ENCODE results near the gene BACH1.

BACH1 gene

DNA sequence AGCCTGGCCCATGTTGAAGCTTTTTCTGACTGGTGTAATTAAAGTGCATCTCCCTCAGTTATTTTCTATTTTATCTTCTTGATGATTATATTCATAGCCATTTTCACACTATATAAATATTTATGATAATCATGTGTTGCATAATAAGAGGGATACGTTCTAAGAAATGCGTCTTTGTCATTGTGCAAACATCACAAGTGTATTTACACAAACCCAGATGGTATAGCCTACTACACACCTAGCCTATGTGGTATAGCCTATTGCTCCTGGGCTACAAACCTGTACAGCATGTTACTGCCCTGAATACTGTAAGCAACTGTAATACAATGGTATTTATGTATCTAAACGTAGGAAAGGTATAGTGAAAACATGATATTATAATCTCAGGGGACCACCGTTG lies 88.1 kb downstream of the BACH1 start:
- Histone ChIP-seq H3K36me3 (ENCODE audit: control insufficient read depth, insufficient read depth, low read length) (no peaks in the 10 kb centered on the region), H3K4me1 (ENCODE audit: control insufficient read depth, insufficient read depth, low read length) (no peaks in the 10 kb centered on the region), H3K4me3 (ENCODE audit: insufficient read depth, low read depth, low read length) (no peak overlapping the region), H3K27ac (ENCODE audit: insufficient read depth, low read depth, low read length, poor library complexity, severe bottlenecking) (no peak overlapping the region), H3K9me3 (ENCODE audit: control insufficient read depth, low read length) (no peaks in the 10 kb centered on the region), H3K27me3 (ENCODE audit: control insufficient read depth, insufficient read depth, low read length, poor library complexity, severe bottlenecking) (no peaks in the 10 kb centered on the region)
- 95 to 97% methylated on average over 4 of the region's 4 CpGs for WGBS, 2 experiments

- no peaks in the 10 kb centered on the region for H3K27me3 ChIP-seq (ENCODE audit: control insufficient read depth, insufficient read depth, low read length, poor library complexity, severe bottlenecking)
- no peak overlapping the region for H3K4me3 ChIP-seq (ENCODE audit: insufficient read depth, low read depth, low read length)
- no peak overlapping the region for H3K27ac ChIP-seq (ENCODE audit: insufficient read depth, low read depth, low read length, poor library complexity, severe bottlenecking)
- H3K4me1 ChIP-seq (ENCODE audit: control insufficient read depth, insufficient read depth, low read length), result no peaks in the 10 kb centered on the region
- 88 to 93% methylated on average over 5 of the region's 5 CpGs for WGBS, 2 experiments
- H3K36me3 ChIP-seq (ENCODE audit: control insufficient read depth, insufficient read depth, low read length), result no peaks in the 10 kb centered on the region
- H3K9me3 ChIP-seq (ENCODE audit: control insufficient read depth, low read length), result no peaks in the 10 kb centered on the region
Observed at GRCh38 chr21:29387598-29387997, 88.9 kb downstream of the BACH1 start.

DNA sequence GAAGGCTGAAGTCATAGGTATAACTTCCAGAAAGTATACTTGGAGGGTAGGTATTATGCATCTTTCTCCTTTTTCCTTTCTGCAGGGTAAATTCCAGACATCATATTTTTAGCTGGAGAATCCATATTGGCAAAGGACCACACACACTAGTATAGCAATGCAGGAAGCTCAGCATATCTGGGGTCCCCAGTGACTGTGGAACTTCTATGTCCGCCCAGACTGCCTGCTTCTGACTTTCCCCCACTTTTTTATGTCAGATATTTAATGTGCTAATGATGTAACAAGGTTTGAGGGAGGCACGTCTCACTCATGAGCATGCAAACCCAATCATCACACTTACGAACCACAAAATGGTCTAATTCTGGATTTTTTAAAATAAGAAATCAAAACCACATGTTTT lies 90.4 kb downstream of the BACH1 start:
- Histone ChIP-seq H3K9me3 (ENCODE audit: control insufficient read depth, low read length) (no peaks in the 10 kb centered on the region), H3K4me1 (ENCODE audit: control insufficient read depth, insufficient read depth, low read length) (no peaks in the 10 kb centered on the region), H3K36me3 (ENCODE audit: control insufficient read depth, insufficient read depth, low read length) (no peaks in the 10 kb centered on the region), H3K27me3 (ENCODE audit: control insufficient read depth, insufficient read depth, low read length, poor library complexity, severe bottlenecking) (no peaks in the 10 kb centered on the region), H3K4me3 (ENCODE audit: insufficient read depth, low read depth, low read length) (no peak overlapping the region), H3K27ac (ENCODE audit: insufficient read depth, low read depth, low read length, poor library complexity, severe bottlenecking) (no peak overlapping the region)
- WGBS, 2 experiments, result 84 to 90% methylated on average over 2 to 3 of the region's 3 CpGs

- no peaks in the 10 kb centered on the region for H3K36me3 ChIP-seq (ENCODE audit: control insufficient read depth, insufficient read depth, low read length)
- no peak overlapping the region for H3K4me3 ChIP-seq (ENCODE audit: insufficient read depth, low read depth, low read length)
- 73 to 78% methylated on average over 1 of the region's 2 CpGs for WGBS, 2 experiments
- H3K4me1 ChIP-seq (ENCODE audit: control insufficient read depth, insufficient read depth, low read length), result no peaks in the 10 kb centered on the region
- no peaks in the 10 kb centered on the region for H3K27me3 ChIP-seq (ENCODE audit: control insufficient read depth, insufficient read depth, low read length, poor library complexity, severe bottlenecking)
- no peaks in the 10 kb centered on the region for H3K9me3 ChIP-seq (ENCODE audit: control insufficient read depth, low read length)
- H3K27ac ChIP-seq (ENCODE audit: insufficient read depth, low read depth, low read length, poor library complexity, severe bottlenecking), result no peak overlapping the region
Observed at GRCh38 chr21:29390778-29391177, 92.1 kb downstream of the BACH1 start.

DNA sequence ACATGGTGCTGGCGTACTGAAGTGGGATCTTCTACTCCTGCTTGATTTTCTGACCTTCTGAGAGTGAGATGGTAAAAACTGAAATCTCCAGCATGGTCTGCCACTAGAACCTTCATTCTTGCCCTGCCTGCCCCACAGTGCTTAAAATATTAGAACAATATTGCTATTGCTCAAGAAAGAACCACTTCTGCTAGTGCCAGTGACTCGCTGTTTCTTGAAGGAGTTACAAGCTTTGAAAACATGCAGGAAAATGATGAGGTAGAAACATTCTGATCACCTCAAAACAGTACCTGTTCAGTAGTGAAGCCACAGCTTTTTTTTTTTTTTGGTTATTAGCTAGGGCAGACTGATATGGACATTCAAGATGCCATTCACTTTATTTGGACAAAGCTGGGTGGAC lies 95.3 kb downstream of the BACH1 start:
- no peak overlapping the region for H3K4me3 ChIP-seq (ENCODE audit: insufficient read depth, low read depth, low read length)

More for the DNA sequence above, 95.3 kb downstream of the BACH1 start:
- no peaks in the 10 kb centered on the region for H3K36me3 ChIP-seq (ENCODE audit: control insufficient read depth, insufficient read depth, low read length)
- no peak overlapping the region for H3K27ac ChIP-seq (ENCODE audit: insufficient read depth, low read depth, low read length, poor library complexity, severe bottlenecking)
- peaks cover 1% of the 10 kb centered on the region for H3K9me3 ChIP-seq (ENCODE audit: control insufficient read depth, low read length)
- no peaks in the 10 kb centered on the region for H3K4me1 ChIP-seq (ENCODE audit: control insufficient read depth, insufficient read depth, low read length)
- no peaks in the 10 kb centered on the region for H3K27me3 ChIP-seq (ENCODE audit: control insufficient read depth, insufficient read depth, low read length, poor library complexity, severe bottlenecking)
- WGBS, 2 experiments, result 92 to 93% methylated on average over 2 of the region's 2 CpGs
